ENCODE data around the gene PRR35. TPM values are rescaled to one million over a fixed set of nuclear protein-coding genes. Genes with fewer than 3 reads are reported as not detected.

The PRR35 gene
- total RNA-seq, 3 donors from 2014 or later = 0.08 to 0.11 (median 0.10) TPM

GRCh38 chr16:561413-561794 lies 1.2 kb downstream of the PRR35 start:
- Mint-ChIP-seq H3K36me3 (ENCODE audit: insufficient read depth) (no peaks in the 10 kb centered on the region), H3K4me1 (ENCODE audit: low read depth) (peaks cover under 1% of the 10 kb centered on the region), H3K27me3 (ENCODE audit: low read depth) (peaks cover 23% of the 10 kb centered on the region), H3K4me3 (no peak overlapping the region), H3K9me3 (no peaks in the 10 kb centered on the region)
- DNase-seq = no peak
- no peak for ATAC-seq

DNA sequence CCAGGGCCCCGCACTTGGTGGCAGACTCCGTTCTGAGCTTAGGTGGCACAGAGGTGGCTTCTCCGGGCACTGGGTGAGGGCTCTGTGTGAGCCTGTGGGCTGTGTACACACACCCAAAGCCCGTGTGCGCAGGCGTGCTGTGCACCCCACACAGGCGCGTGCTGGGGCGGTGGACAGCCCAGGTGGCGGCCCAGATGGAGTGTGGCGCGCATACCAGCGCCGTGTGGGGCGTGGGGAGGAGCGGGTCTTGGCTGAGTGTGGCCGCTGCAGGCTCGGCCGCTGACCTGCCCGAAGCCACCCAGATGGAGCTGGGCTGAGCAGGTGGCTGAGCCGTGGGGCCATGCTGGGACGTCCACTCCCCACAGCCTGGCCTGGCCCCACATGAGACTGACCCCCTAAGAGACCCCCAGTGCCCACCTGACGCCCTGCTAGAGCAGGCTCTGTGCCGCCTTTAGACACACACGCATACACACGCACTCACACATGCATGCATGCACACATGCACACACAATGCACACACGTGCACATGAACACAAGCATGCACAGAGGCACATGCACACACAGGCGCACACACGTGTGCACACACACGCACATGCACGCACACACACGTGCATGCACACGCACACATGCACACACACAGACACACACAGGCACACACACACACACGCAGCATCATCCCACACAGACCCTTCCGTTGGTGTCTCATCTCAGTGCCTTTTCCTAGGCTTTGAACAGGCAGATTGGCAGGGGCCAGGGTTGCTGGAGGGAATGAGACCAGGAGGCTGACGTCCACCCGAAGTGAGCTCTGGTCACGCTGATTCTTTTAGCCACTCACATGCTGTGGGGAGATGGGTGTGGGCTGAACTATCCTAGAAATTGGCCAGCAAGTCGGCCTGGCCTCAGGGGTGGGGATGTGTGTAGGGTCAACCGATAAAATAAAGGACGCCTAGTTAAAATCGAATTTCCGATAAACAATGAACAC lies 2.1 kb downstream of the PRR35 start:
- ATAC-seq (no peak), DNase-seq (no peak)
- Mint-ChIP-seq H3K4me3 (no peak overlapping the region), H3K9me3 (no peaks in the 10 kb centered on the region), H3K27me3 (ENCODE audit: low read depth) (peaks cover 23% of the 10 kb centered on the region), H3K4me1 (ENCODE audit: low read depth) (peaks cover 9% of the 10 kb centered on the region), H3K36me3 (ENCODE audit: insufficient read depth) (no peaks in the 10 kb centered on the region)

GRCh38 chr16:563072-563644 lies 3.0 kb downstream of the PRR35 start:
- DNase-seq = no peak
- Mint-ChIP-seq H3K9me3 (no peaks in the 10 kb centered on the region), H3K4me3 (no peak overlapping the region), H3K36me3 (ENCODE audit: insufficient read depth) (no peaks in the 10 kb centered on the region), H3K27me3 (ENCODE audit: low read depth) (peaks cover 17% of the 10 kb centered on the region), H3K4me1 (ENCODE audit: low read depth) (peaks cover 10% of the 10 kb centered on the region)
- no peak for ATAC-seq

- no peak for DNase-seq
These were observed 4.7 kb downstream of the PRR35 start for GRCh38 chr16:564690-565418.

GRCh38 chr16:565419-566330 lies 5.5 kb downstream of the PRR35 start:
- H3K9me3 Mint-ChIP-seq = no peaks in the 10 kb centered on the region
- no peak overlapping the region for H3K4me3 Mint-ChIP-seq
- H3K27me3 Mint-ChIP-seq (ENCODE audit: low read depth) = peaks cover 7% of the 10 kb centered on the region
- H3K4me1 Mint-ChIP-seq (ENCODE audit: low read depth) = peaks cover 16% of the 10 kb centered on the region
- no peaks in the 10 kb centered on the region for H3K36me3 Mint-ChIP-seq (ENCODE audit: insufficient read depth)
- no peak for ATAC-seq
- DNase-seq = no peak

More at GRCh38 chr16:564690-565418, 4.7 kb downstream of the PRR35 start:
- Mint-ChIP-seq H3K9me3 (no peaks in the 10 kb centered on the region), H3K27me3 (ENCODE audit: low read depth) (peaks cover 7% of the 10 kb centered on the region), H3K36me3 (ENCODE audit: insufficient read depth) (no peaks in the 10 kb centered on the region), H3K4me1 (ENCODE audit: low read depth) (peaks cover 16% of the 10 kb centered on the region), H3K4me3 (no peak overlapping the region)
- no peak for ATAC-seq

DNA sequence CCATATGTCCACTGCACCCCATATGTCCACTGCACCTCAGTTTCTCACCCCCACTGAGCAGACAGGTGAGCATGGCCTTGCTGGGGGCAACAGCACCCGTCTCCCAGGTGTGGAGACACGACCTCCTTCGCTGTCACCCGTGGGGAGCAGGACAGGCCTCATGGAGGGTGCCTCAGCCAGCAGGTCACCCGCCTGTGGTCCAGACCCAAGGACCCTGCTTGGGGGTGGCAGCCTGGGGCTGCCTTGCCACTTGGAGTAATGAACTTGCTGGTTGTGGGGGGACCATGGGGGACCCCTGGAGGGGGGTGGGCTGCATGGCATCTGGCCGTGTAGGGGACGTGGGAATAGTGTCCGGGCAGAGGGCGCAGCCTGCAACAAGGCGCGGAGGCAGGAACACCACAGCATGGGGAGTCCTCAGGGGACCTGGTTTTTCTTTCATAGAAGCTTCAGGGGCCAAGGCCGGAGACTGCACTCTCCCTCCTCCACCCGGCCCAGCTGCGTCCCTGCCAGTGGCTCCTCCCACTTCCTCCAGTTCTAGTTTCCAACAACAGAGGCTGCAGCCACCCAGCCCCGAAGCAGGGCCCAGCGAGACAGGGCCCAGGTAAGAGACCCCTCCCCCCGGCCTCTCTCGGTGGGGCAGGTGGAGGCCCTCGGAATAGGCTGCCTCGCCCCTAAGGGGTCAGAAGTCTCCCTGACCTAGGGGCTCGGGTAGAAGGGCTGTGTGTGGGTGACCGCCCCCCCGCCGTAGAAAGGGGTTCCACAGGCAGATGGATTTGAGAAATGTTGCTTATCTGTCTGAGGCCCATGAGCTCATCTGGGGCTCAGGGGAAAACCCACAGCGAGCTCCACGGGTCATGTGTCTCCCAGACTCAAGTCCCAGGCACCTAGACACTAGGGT lies 6.5 kb downstream of the PRR35 start, which contains the start of gene NHLRC4:
Gene NHLRC4, plus strand, starts transcription at position 531 of the 898 bp plus-strand sequence. CDS start 1,043 bp downstream, outside the sequence.
- DNase-seq (peak; percentile 24), ATAC-seq (peak; percentile 20 to 22)
- Mint-ChIP-seq H3K4me3 (peak within 1 kb of the TSS; percentile 68), H3K9me3 (no peaks in the 10 kb centered on the region), H3K36me3 (ENCODE audit: insufficient read depth) (no peaks in the 10 kb centered on the region), H3K4me1 (ENCODE audit: low read depth) (peaks cover 24% of the 10 kb centered on the region), H3K27me3 (ENCODE audit: low read depth) (peaks cover 4% of the 10 kb centered on the region)

DNA sequence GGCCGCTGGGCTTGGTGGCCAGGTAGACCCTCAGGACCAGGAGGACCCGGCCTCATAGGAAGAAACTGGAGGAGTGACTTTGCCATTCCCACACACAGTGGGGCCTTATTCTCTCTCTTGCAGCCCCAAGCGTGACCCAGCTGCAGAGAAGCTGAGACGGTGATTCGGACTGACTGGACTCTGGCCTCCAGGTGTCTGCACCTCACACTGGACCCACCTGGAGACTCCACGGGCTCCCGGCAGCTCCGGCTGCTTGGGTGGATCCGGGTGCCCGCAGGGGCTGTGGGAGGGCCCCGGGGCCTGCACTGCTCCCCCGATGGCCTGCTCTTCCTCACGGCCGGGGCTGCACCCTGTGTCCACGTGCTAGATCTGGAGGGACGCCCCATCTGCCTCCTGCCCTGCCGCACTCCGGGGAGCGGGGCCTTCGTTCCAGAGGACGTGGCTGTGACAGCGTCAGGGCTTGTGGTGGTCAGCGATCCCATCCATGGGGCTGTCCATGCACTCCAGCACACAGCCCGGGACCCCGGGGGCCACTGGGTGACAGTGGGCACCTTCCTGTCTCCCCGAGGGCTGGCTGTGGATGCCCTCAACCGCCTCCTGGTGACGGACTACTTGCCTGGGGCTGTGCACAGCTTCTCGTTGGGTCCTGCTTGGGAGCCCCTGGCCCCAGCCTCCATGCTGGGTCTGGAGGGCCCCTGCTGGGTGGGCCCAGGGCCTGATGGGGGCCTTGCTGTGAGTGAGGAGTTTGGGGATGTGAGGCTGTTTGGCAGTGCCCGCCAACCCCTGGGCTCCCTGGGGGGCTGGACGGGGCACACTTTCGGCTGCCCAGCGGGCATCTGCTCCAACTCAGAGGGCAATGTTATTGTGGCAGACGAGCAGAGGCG lies 7.4 kb downstream of the PRR35 start:
- Mint-ChIP-seq H3K36me3 (ENCODE audit: insufficient read depth) (no peaks in the 10 kb centered on the region), H3K27me3 (ENCODE audit: low read depth) (no peaks in the 10 kb centered on the region), H3K4me1 (ENCODE audit: low read depth) (peaks cover 29% of the 10 kb centered on the region), H3K9me3 (no peaks in the 10 kb centered on the region), H3K4me3 (peak overlapping the region; percentile 68)
- ATAC-seq (no peak), DNase-seq (no peak)

DNA sequence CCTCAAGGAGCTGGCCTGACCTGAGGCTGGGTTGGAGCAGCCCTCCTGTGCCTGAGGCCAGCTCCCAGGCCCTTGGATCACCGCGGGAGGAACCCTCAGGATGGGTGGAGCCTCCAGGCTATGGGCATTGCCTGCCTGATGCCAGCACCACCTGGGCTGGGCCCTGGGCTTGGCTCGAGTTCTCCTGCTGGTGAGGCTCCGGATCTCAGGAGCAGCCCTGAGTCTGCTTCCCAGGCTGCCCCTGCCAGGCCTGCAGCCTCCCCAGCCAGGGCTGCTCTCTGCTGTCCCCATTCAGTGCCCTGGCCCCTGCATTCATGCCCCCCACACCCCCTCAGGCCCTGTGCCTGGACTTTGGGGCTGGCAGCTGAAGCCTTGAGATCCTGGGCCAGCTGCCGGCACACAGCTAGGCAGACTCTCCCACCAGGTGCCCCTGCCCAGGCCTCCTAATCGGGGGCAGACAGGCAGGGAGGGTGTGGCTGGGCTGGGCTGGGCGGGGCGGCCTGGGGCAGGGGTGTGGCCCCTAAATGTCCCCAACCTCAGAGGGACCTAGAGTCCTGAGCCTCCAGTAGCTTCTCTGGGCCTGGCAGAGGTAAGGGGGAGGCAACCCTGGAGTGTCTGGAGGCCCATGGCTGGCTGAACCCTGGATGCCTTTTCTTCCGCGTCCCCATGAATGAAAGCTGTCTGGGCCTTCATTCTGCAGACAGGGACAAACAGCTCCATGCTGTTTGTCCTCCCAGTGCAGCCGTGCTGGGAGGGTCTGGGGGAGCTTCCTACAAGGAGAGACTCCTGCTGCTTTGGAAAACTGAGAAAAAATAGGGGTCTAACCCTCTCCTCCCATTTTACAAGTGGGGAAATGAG lies 8.4 kb downstream of the PRR35 start:
- Mint-ChIP-seq H3K4me1 (ENCODE audit: low read depth) (peaks cover 29% of the 10 kb centered on the region), H3K27me3 (ENCODE audit: low read depth) (no peaks in the 10 kb centered on the region), H3K4me3 (peak overlapping the region; percentile 84), H3K36me3 (ENCODE audit: insufficient read depth) (no peaks in the 10 kb centered on the region), H3K9me3 (no peaks in the 10 kb centered on the region)
- no peak for ATAC-seq
- DNase-seq = no peak

- ATAC-seq = peak; percentile 84 to 92
- Mint-ChIP-seq H3K27me3 (ENCODE audit: low read depth) (no peaks in the 10 kb centered on the region), H3K36me3 (ENCODE audit: insufficient read depth) (no peaks in the 10 kb centered on the region), H3K9me3 (no peaks in the 10 kb centered on the region), H3K4me1 (ENCODE audit: low read depth) (peaks cover 29% of the 10 kb centered on the region), H3K4me3 (peak within 1 kb of the TSS; percentile 85)
- peak; percentile 51 for DNase-seq
These were observed 9.5 kb downstream of the PRR35 start, which contains the start of gene PIGQ for GRCh38 chr16:569445-570254. PIGQ (plus strand) TSS chr16:569968; CDS start chr16:574075, 4,107 bp downstream.

DNA sequence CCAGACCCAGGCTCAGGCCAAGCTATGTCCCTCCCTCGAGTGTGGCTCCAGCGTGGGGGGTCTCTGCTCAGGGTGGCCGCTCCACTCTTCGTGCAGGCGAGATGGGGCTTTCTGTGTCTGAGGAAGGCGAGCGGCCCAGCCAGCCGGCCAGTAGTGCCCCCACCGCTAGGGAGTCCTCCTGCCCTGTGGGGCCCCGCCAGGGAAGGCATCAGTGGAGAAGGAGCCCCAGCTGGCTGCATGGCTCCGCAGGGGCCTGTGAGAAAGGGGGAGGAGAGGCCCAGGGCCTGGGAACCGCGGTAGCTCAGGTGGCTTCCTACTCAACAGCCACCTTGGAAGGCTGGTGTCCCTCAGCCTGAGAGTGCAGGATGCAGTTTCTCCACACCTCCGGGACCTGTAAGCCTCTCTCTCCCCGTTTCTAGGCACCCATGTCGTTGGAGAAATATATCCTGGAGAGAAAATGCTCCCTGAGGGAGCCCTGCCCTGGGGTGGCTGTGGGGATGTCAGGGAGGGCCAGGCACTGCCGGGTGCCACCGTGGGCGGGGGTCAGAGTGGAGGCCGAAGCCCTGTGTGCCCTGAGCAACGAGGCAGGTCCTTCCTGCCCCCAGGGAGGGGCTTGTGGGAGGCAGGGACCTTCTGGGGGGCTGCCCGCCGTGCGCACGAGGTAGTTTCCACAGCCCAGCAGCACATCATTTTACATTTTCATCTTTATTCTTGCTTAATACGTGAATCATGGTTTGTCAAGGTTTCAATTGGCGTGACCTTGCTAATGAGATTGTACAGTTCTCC lies 12.9 kb downstream of the PRR35 start:
- Mint-ChIP-seq H3K27me3 (ENCODE audit: low read depth) (no peaks in the 10 kb centered on the region), H3K4me1 (ENCODE audit: low read depth) (peaks cover 20% of the 10 kb centered on the region), H3K9me3 (no peaks in the 10 kb centered on the region), H3K4me3 (no peak overlapping the region), H3K36me3 (ENCODE audit: insufficient read depth) (no peaks in the 10 kb centered on the region)
- ATAC-seq (no peak), DNase-seq (no peak)

Data from activated T-cell treated with anti-CD3 and anti-CD28 coated beads, Interleukin-2, amount 50 U/mL, for 4 hours (primary cell).